GM18951 (cell line): Measurements from ENCODE around the gene PRSS57.

ENCODE experiments used
- POLR2A ChIP-seq: IDR thresholded peaks from 4 replicates; pipeline ENCODE4 v1.6.1; 2011; ENCODE audit warnings: mild to moderate bottlenecking; ENCODE audit not compliant: insufficient read length, insufficient read depth; ENCODE audit errors: extremely low read depth
- in situ Hi-C: fragments of 300-500 bp; cut with MboI; formaldehyde crosslinking; loops from one replicate; pipeline ENCODE4 v1.12.0; 2022; ENCODE audit warnings: low sequenced_read_pairs, mixed read lengths, inconsistent platforms; ENCODE audit not compliant: unreplicated experiment

The PRSS57 gene

GRCh38 chr19:678791-679388, 16.4 kb downstream of the PRSS57 start:
- no peak for TF ChIP-seq POLR2A
- in situ Hi-C loops: no loop called here

GRCh38 chr19:677601-678436, 17.4 kb downstream of the PRSS57 start:
- in situ Hi-C loops: no loop called here
- no peak for TF ChIP-seq POLR2A

GRCh38 chr19:677201-677600, 18.1 kb downstream of the PRSS57 start:
- in situ Hi-C loops: no loop called here
- no peak for TF ChIP-seq POLR2A

DNA sequence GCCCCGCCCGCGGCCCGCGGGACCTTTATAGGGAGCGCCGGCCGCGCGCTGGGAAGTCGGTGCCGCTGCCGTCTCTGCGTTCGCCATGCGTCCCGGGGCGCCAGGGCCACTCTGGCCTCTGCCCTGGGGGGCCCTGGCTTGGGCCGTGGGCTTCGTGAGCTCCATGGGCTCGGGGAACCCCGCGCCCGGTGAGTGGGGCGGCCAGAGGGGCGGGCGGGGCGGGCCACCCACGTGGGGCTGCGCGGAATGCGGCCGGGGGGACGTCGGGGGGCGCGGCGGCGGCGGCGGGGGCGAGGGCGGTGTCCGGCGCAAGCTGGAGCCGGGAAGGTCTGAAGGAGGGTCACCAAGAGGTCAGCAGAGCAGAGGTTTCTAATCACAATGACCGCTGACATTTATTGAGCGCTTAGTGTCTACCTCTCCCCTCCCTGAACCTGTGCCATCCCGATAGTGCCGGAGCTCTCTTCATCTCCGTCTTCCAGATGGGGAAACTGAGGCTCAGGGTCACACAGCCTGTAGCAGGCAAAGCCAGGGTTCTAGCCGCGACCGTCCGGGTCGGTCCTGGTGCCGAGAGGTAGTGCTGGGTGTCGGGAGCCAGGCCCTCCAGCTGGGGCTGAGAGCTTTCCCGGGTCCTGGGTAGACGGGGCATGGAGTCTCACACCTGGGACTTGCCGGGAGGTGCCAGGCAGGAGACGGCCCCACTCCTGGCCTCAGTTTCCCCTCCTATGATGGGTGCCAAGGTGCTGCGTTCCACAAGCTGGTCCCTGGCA, 18.7 kb downstream of the PRSS57 start, which contains the start of gene FSTL3:
TSS of gene FSTL3 (plus strand) at position 54 of the 767 bp plus-strand sequence. CDS start at position 86, 32 bp downstream.
- TF ChIP-seq POLR2A: no peak
- in situ Hi-C loops: no loop called here

- in situ Hi-C loops: no loop called here
Measured at GRCh38 chr19:676007-676338, 19.3 kb downstream of the PRSS57 start.

GRCh38 chr19:674282-675151, 20.7 kb downstream of the PRSS57 start:
- in situ Hi-C loops: no loop called here
- no peak for TF ChIP-seq POLR2A

More at GRCh38 chr19:676007-676338, 19.3 kb downstream of the PRSS57 start:
- no peak for TF ChIP-seq POLR2A

- in situ Hi-C loops: no loop called here
- no peak for TF ChIP-seq POLR2A
Measured at GRCh38 chr19:670609-671075, 24.6 kb downstream of the PRSS57 start.

DNA sequence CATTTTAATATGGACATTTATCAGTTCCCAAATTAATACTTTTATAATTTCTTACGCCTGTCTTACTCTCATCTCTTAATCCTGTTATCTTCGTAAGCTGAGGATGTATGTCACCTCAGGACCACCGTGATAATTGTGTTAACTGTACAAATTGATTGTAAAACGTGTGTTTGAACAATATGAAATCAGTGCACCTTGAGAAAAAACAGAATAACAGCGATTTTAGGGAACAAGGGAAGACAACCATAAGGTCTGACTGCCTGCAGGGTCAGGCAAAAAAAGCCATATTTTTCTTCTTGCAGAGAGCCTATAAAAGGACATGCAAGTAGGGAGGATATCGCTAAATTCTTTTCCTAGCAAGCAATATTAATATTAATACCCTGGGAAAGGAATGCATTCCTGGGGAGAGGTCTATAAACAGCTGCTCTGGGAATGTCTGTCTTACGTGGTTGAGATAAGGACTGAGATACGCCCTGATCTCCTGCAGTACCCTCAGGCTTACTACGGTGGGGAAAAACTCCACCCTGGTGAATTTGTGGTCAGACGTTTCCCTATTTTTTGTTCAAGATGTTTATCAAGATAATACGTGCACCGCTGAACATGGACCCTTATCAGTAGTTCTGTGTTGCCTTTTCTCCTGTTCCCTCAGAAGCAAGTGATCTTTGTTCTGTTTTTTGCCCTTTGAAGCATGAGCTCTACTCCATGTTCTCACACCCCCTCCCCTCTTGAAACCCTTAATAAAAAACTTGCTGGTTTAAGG, 26.4 kb downstream of the PRSS57 start:
- in situ Hi-C loops: loop anchor here (5.0 kb wide), 1 partner anchor 58 kb away; no protein-coding TSS in a partner anchor

- in situ Hi-C loops: loop anchor here (5.0 kb wide), 1 partner anchor 60 kb away; no protein-coding TSS in a partner anchor
Measured at GRCh38 chr19:666985-667573, 28.2 kb downstream of the PRSS57 start.

DNA sequence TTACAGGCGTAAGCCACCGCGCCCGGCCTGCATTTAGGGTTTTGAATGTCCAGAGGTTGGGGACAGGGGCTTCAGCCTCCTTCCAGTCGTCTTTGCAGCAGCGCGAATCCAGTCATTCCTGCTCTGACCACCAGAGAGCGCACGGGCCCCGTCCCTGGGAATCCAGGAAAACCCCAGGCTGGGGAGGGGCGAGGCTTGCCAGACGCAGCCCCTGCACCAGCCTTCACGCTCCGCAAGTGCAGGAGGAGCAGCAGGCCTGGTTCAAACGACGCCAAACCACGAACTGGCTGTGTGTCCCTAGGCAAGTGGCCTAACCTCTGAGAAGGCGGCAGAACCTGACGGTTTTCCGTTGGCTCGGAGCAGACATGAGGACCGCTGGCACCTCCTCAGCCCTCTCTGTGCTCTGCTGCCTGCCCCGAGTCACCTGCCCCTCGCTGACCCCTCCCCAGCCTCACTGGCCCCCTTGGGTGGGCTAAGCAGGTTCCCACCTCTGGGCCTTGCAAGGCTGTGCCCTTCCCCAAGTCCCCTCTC, 30.3 kb downstream of the PRSS57 start:
- in situ Hi-C loops: loop anchor here (5.0 kb wide), 1 partner anchor 62 kb away; no protein-coding TSS in a partner anchor

GRCh38 chr19:663682-664117, 31.6 kb downstream of the PRSS57 start:
- in situ Hi-C loops: no loop called here
- TF ChIP-seq POLR2A: no peak

More for the DNA sequence above, 30.3 kb downstream of the PRSS57 start:
- no peak for TF ChIP-seq POLR2A
